Measurements from ENCODE around the gene BAK1. TPM values are rescaled to one million over a fixed set of nuclear protein-coding genes. Genes with fewer than 3 reads are reported as not detected.

BAK1 gene
- 17.3 TPM for total RNA-seq (2013)
- 10 to 100 TPM; 27.8 to 41.5 (median 34.0) TPM for polyA plus RNA-seq
- 13.7 and 19.9 TPM in 2 replicates for polyA minus RNA-seq
- 2.6 to 19.6 (median 10.6) reads per million in 11 experiments for total RNA-seq

GRCh38 chr6:33579828-33580714, at the start of gene BAK1:
Gene BAK1, minus strand, starts transcription at chr6:33580276. Its CDS starts 2,672 bp downstream, at chr6:33577604.
- peak within 1 kb of the TSS; percentile 90 to 94 for H3K4me3 Mint-ChIP-seq
- H3K36me3 Mint-ChIP-seq = peaks cover 20 to 24% of the 10 kb centered on the region in 2 donors
- peaks cover 33% of the 10 kb centered on the region for H3K4me1 Mint-ChIP-seq

GRCh38 chr6:33628401-33628964, 48.4 kb upstream of the BAK1 start:
- H3K9ac ChIP-seq (ENCODE audit: insufficient read depth, low read length, poor library complexity, severe bottlenecking) = no peak overlapping the region
- H3K27ac ChIP-seq (ENCODE audit: low read depth in 1 of 2, low read length in 2 of 2) = no peak overlapping the region
- H3K79me2 ChIP-seq (ENCODE audit: insufficient read depth, low read length) = no peaks in the 10 kb centered on the region
- H4K20me1 ChIP-seq (ENCODE audit: insufficient read depth, low read length) = no peaks in the 10 kb centered on the region
- no peak overlapping the region for H3K4me3 Mint-ChIP-seq
- no peak for DNase-seq
- peaks cover 17% of the 10 kb centered on the region for H3K4me1 Mint-ChIP-seq
- H3K36me3 Mint-ChIP-seq = peaks cover 5 to 13% of the 10 kb centered on the region in 2 donors
- intact Hi-C loops (cut with micrococcal nuclease) = no loop called here
- WGBS (ENCODE audit: insufficient coverage) = 93% methylated on average over 6 of the region's 7 CpGs
- H3K4me1 ChIP-seq (ENCODE audit: control insufficient read depth in 1 of 2, insufficient read depth in 2 of 2, low read length in 2 of 2) = peaks cover 8 to 12% of the 10 kb centered on the region in 2 donors
- H3K4me3 ChIP-seq (replicated peaks in 1 of 3; ENCODE audit: low read depth in 2 of 3, low read length in 3 of 3) = no peak overlapping the region
- H3K4me2 ChIP-seq (replicated peaks; ENCODE audit: extremely low read depth, low read length, poor library complexity, severe bottlenecking) = no peak overlapping the region
- TF ChIP-seq, protein P1, sequence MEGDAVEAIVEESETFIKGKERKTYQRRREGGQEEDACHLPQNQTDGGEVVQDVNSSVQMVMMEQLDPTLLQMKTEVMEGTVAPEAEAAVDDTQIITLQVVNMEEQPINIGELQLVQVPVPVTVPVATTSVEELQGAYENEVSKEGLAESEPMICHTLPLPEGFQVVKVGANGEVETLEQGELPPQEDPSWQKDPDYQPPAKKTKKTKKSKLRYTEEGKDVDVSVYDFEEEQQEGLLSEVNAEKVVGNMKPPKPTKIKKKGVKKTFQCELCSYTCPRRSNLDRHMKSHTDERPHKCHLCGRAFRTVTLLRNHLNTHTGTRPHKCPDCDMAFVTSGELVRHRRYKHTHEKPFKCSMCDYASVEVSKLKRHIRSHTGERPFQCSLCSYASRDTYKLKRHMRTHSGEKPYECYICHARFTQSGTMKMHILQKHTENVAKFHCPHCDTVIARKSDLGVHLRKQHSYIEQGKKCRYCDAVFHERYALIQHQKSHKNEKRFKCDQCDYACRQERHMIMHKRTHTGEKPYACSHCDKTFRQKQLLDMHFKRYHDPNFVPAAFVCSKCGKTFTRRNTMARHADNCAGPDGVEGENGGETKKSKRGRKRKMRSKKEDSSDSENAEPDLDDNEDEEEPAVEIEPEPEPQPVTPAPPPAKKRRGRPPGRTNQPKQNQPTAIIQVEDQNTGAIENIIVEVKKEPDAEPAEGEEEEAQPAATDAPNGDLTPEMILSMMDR (IDR thresholded peaks at IDR 0.05) = no peak
- H3K27me3 Mint-ChIP-seq (ENCODE audit: low read depth in 3 of 3) = peaks cover 10 to 21% (median 18%) of the 10 kb centered on the region in 3 donors
- no peaks in the 10 kb centered on the region for H3K36me3 ChIP-seq (replicated peaks in 1 of 2; ENCODE audit: control insufficient read depth in 1 of 2, insufficient read depth in 2 of 2, low read length in 2 of 2)
- peak overlapping the region in 1 of 7 donors; percentile 33 for H3K27ac Mint-ChIP-seq
- peaks cover 0 to 8% (median 5%) of the 10 kb centered on the region in 7 donors for H3K9me3 Mint-ChIP-seq
- H3K9me3 ChIP-seq (replicated peaks in 1 of 2; ENCODE audit: control insufficient read depth in 1 of 2, insufficient read depth in 1 of 2, low read length in 2 of 2) = no peaks in the 10 kb centered on the region
- peaks cover 0 to 11% of the 10 kb centered on the region in 2 donors for H3K27me3 ChIP-seq (ENCODE audit: control insufficient read depth in 2 of 2, insufficient read depth in 2 of 2, low read length in 2 of 2)
- no peak overlapping the region for H2AFZ ChIP-seq (ENCODE audit: insufficient read depth, low read depth, low read length, poor library complexity, severe bottlenecking)

More at GRCh38 chr6:33579828-33580714, at the start of gene BAK1:
- H3K9me3 ChIP-seq (replicated peaks in 1 of 2; ENCODE audit: control insufficient read depth in 1 of 2, insufficient read depth in 1 of 2, low read length in 2 of 2) = no peaks in the 10 kb centered on the region
- peak within 1 kb of the TSS; percentile 77 to 97 (median 91) for H3K27ac Mint-ChIP-seq
- H3K4me1 ChIP-seq (ENCODE audit: control insufficient read depth in 1 of 2, insufficient read depth in 2 of 2, low read length in 2 of 2) = peaks cover 38 to 41% of the 10 kb centered on the region in 2 donors
- peaks cover 38% of the 10 kb centered on the region for H3K79me2 ChIP-seq (ENCODE audit: insufficient read depth, low read length)
- WGBS (ENCODE audit: insufficient coverage) = 2% methylated on average over 17 of the region's 24 CpGs
- peak within 1 kb of the TSS; percentile 91 for H3K9ac ChIP-seq (ENCODE audit: insufficient read depth, low read length, poor library complexity, severe bottlenecking)
- no peaks in the 10 kb centered on the region for H3K27me3 ChIP-seq (ENCODE audit: control insufficient read depth in 2 of 2, insufficient read depth in 2 of 2, low read length in 2 of 2)
- peak; percentile 71 to 76 (median 73) for DNase-seq
- H3K4me3 ChIP-seq (replicated peaks in 1 of 3; ENCODE audit: low read depth in 2 of 3, low read length in 3 of 3) = peak within 1 kb of the TSS; percentile 73 to 99 (median 84)
- TF ChIP-seq, protein P1 (IDR thresholded peaks at IDR 0.05) = peak; percentile 54
- peaks cover 9 to 10% of the 10 kb centered on the region in 2 donors for H3K36me3 ChIP-seq (replicated peaks in 1 of 2; ENCODE audit: control insufficient read depth in 1 of 2, insufficient read depth in 2 of 2, low read length in 2 of 2)
- peak within 1 kb of the TSS; percentile 86 for H2AFZ ChIP-seq (ENCODE audit: insufficient read depth, low read depth, low read length, poor library complexity, severe bottlenecking)
- peak within 1 kb of the TSS; percentile 88 for H3K4me2 ChIP-seq (replicated peaks; ENCODE audit: extremely low read depth, low read length, poor library complexity, severe bottlenecking)
- peak within 1 kb of the TSS; percentile 76 to 90 for H3K27ac ChIP-seq (ENCODE audit: low read depth in 1 of 2, low read length in 2 of 2)
- H4K20me1 ChIP-seq (ENCODE audit: insufficient read depth, low read length) = no peaks in the 10 kb centered on the region
- H3K27me3 Mint-ChIP-seq (ENCODE audit: low read depth in 3 of 3) = no peaks in the 10 kb centered on the region
- H3K9me3 Mint-ChIP-seq = peaks cover 0 to 2% (median 0%) of the 10 kb centered on the region in 7 donors
- intact Hi-C loops (cut with micrococcal nuclease) = no loop called here
